MM.1S (cell line): ENCODE measurements around the gene FUT8.

Source experiments
- DNase-seq: peaks from one replicate; pipeline ENCODE4 v3.0.0-alpha.2; 2015
- H2AFZ ChIP-seq: fragments of 300-600 bp; sonication (generic); 2 replicates; pipeline ENCODE4 v1.6.0; 2016; ENCODE audit warnings: antibody characterized with exemption, low read length
- H3F3A ChIP-seq: fragments of 300-600 bp; sonication (generic); 2 replicates; pipeline ENCODE4 v1.6.1; 2016; ENCODE audit warnings: mild to moderate bottlenecking, antibody characterized with exemption, low read length, moderate library complexity, mixed read lengths; ENCODE audit not compliant: insufficient read depth
- H3K27ac ChIP-seq: fragments of 300-600 bp; sonication (generic); 2 replicates; pipeline ENCODE4 v1.5.1; 2016; ENCODE audit warnings: mild to moderate bottlenecking, low read length
- H3K27me3 ChIP-seq: fragments of 300-600 bp; sonication (generic); replicated peaks from 2 replicates; pipeline ENCODE4 v1.6.0; 2016; ENCODE audit warnings: low read length; ENCODE audit not compliant: insufficient read depth
- H3K36me3 ChIP-seq: fragments of 300-600 bp; sonication (generic); replicated peaks from 2 replicates; pipeline ENCODE4 v1.6.1; 2016; ENCODE audit warnings: mild to moderate bottlenecking, low read length, mixed read lengths; ENCODE audit not compliant: insufficient read depth
- H3K4me1 ChIP-seq: fragments of 300-600 bp; sonication (generic); 2 replicates; pipeline ENCODE4 v1.6.1; 2016; ENCODE audit warnings: low read length, mixed read lengths
- H3K4me2 ChIP-seq: fragments of 300-600 bp; sonication (generic); 2 replicates; pipeline ENCODE4 v1.6.0; 2016; ENCODE audit warnings: low read depth, low read length
- H3K4me3 ChIP-seq: fragments of 300-600 bp; sonication (generic); 2 replicates; pipeline ENCODE4 v1.5.1; 2016; ENCODE audit warnings: low read length, mixed read lengths
- H3K79me2 ChIP-seq: fragments of 300-600 bp; sonication (generic); 2 replicates; pipeline ENCODE4 v1.6.1; 2016; ENCODE audit warnings: mixed run types, low read length, mixed read lengths
- H3K9ac ChIP-seq: fragments of 300-600 bp; sonication (generic); 2 replicates; pipeline ENCODE4 v1.6.1; 2016; ENCODE audit warnings: low read length, mixed read lengths
- H3K9me2 ChIP-seq: fragments of 300-600 bp; sonication (generic); replicated peaks from 2 replicates; pipeline ENCODE4 v1.6.1; 2016; ENCODE audit warnings: mild to moderate bottlenecking, low read length, mixed read lengths; ENCODE audit not compliant: insufficient read depth
- H3K9me3 ChIP-seq: fragments of 300-600 bp; sonication (generic); replicated peaks from 2 replicates; pipeline ENCODE4 v1.6.1; 2016; ENCODE audit warnings: mild to moderate bottlenecking, low read length, mixed read lengths; ENCODE audit not compliant: insufficient read depth
- H4K20me1 ChIP-seq: fragments of 300-600 bp; sonication (generic); 2 replicates; pipeline ENCODE4 v1.6.1; 2016; ENCODE audit warnings: mild to moderate bottlenecking, low read length, moderate library complexity, mixed read lengths; ENCODE audit not compliant: insufficient read depth
- CTCF ChIP-seq: fragments of 300-600 bp; sonication (generic); IDR thresholded peaks from 2 replicates; pipeline ENCODE4 v1.5.1; 2016; ENCODE audit warnings: antibody characterized with exemption, low read length, mixed read lengths
- EZH2 ChIP-seq: fragments of 300-600 bp; sonication (generic); optimal IDR thresholded peaks from 2 replicates; pipeline ENCODE3; 2017; ENCODE audit warnings: low read depth, mild to moderate bottlenecking, antibody characterized with exemption, low read length, mixed read lengths
- EZH2phosphoT487 ChIP-seq: fragments of 300-600 bp; sonication (generic); IDR thresholded peaks from 2 replicates; pipeline ENCODE4 v1.6.1; 2018; ENCODE audit warnings: antibody characterized with exemption, low read length

Gene FUT8

GRCh38 chr14:65588426-65589140 lies 176.1 kb downstream of the FUT8 start:
- Histone ChIP-seq H3K4me1 (peaks cover 5% of the 10 kb centered on the region; the same call in 1 of the 2 replicates), H3K36me3 (no peaks in the 10 kb centered on the region), H3K9ac (no peak overlapping the region), H3K27ac (no peak overlapping the region), H4K20me1 (no peaks in the 10 kb centered on the region), H3F3A (no peaks in the 10 kb centered on the region), H3K79me2 (no peaks in the 10 kb centered on the region), H3K4me3 (no peak overlapping the region), H3K4me2 (no peak overlapping the region), H3K9me3 (no peaks in the 10 kb centered on the region), H2AFZ (no peak overlapping the region), H3K9me2 (no peaks in the 10 kb centered on the region), H3K27me3 (no peaks in the 10 kb centered on the region)
- TF ChIP-seq EZH2phosphoT487 (no peak), CTCF (no peak), EZH2 (no peak)
- peak; percentile 7 for DNase-seq

GRCh38 chr14:65594153-65594881 lies 181.8 kb downstream of the FUT8 start:
- Histone ChIP-seq H4K20me1 (no peaks in the 10 kb centered on the region), H3K4me1 (no peaks in the 10 kb centered on the region), H3K9me3 (no peaks in the 10 kb centered on the region), H3K9me2 (no peaks in the 10 kb centered on the region), H2AFZ (no peak overlapping the region), H3K4me2 (no peak overlapping the region), H3K36me3 (no peaks in the 10 kb centered on the region), H3F3A (no peaks in the 10 kb centered on the region), H3K27me3 (no peaks in the 10 kb centered on the region), H3K79me2 (no peaks in the 10 kb centered on the region), H3K27ac (no peak overlapping the region), H3K4me3 (no peak overlapping the region), H3K9ac (no peak overlapping the region)
- no peak for TF ChIP-seq EZH2
- TF ChIP-seq CTCF: no peak
- no peak for TF ChIP-seq EZH2phosphoT487
- no peak for DNase-seq

- Histone ChIP-seq H3K27ac (no peak overlapping the region), H3K79me2 (no peaks in the 10 kb centered on the region)
These were observed 182.3 kb downstream of the FUT8 start for GRCh38 chr14:65594882-65595237.

More at GRCh38 chr14:65594882-65595237, 182.3 kb downstream of the FUT8 start:
- H3K4me3 ChIP-seq: no peak overlapping the region
- no peaks in the 10 kb centered on the region for H3K27me3 ChIP-seq
- no peaks in the 10 kb centered on the region for H3K36me3 ChIP-seq
- no peaks in the 10 kb centered on the region for H3K9me2 ChIP-seq
- TF ChIP-seq EZH2: no peak
- no peak for TF ChIP-seq CTCF
- TF ChIP-seq EZH2phosphoT487: no peak
- H3K4me1 ChIP-seq: no peaks in the 10 kb centered on the region
- H3F3A ChIP-seq: no peaks in the 10 kb centered on the region
- no peak overlapping the region for H2AFZ ChIP-seq
- no peak overlapping the region for H3K4me2 ChIP-seq
- no peak overlapping the region for H3K9ac ChIP-seq
- no peak for DNase-seq
- H4K20me1 ChIP-seq: no peaks in the 10 kb centered on the region
- H3K9me3 ChIP-seq: no peaks in the 10 kb centered on the region
